ENCODE results near the gene UHRF1.

Gene UHRF1

GRCh38 chr19:4985551-4985991 lies 76.3 kb downstream of the UHRF1 start:
- DNase-seq (ENCODE audit: low read depth, low spot score): no peak
- H3K27ac ChIP-seq: no peak overlapping the region

GRCh38 chr19:4986056-4986455 lies 76.8 kb downstream of the UHRF1 start:
- H3K27ac ChIP-seq: no peak overlapping the region
- no peak for DNase-seq (ENCODE audit: low read depth, low spot score)

- no peak for DNase-seq (ENCODE audit: low read depth, low spot score)
- H3K27ac ChIP-seq: no peak overlapping the region
These were observed 77.2 kb downstream of the UHRF1 start for GRCh38 chr19:4986471-4986891.

- no peak overlapping the region for H3K27ac ChIP-seq
These were observed 78.0 kb downstream of the UHRF1 start for GRCh38 chr19:4987256-4987655.

GRCh38 chr19:4987692-4988370 lies 78.5 kb downstream of the UHRF1 start:
- H3K27ac ChIP-seq: no peak overlapping the region
- DNase-seq (ENCODE audit: low read depth, low spot score): no peak

More at GRCh38 chr19:4987256-4987655, 78.0 kb downstream of the UHRF1 start:
- DNase-seq (ENCODE audit: low read depth, low spot score): no peak

- DNase-seq (ENCODE audit: low read depth, low spot score): no peak
- no peak overlapping the region for H3K27ac ChIP-seq
These were observed 79.5 kb downstream of the UHRF1 start for GRCh38 chr19:4988770-4989251.

- DNase-seq (ENCODE audit: low read depth, low spot score): no peak
- H3K27ac ChIP-seq: no peak overlapping the region
These were observed 81.0 kb downstream of the UHRF1 start for GRCh38 chr19:4990306-4990705.

- no peak overlapping the region for H3K27ac ChIP-seq
- DNase-seq (ENCODE audit: low read depth, low spot score): no peak
These were observed 82.2 kb downstream of the UHRF1 start for GRCh38 chr19:4991538-4991937.

GRCh38 chr19:4991996-4992698 lies 82.8 kb downstream of the UHRF1 start:
- H3K27ac ChIP-seq: no peak overlapping the region
- no peak for DNase-seq (ENCODE audit: low read depth, low spot score)

GRCh38 chr19:4993683-4994082 lies 84.4 kb downstream of the UHRF1 start:
- no peak overlapping the region for H3K27ac ChIP-seq
- DNase-seq (ENCODE audit: low read depth, low spot score): no peak

GRCh38 chr19:4996701-4997100 lies 87.4 kb downstream of the UHRF1 start:
- no peak for DNase-seq (ENCODE audit: low read depth, low spot score)
- H3K27ac ChIP-seq: no peak overlapping the region

GRCh38 chr19:4997297-4997696 lies 88.0 kb downstream of the UHRF1 start:
- DNase-seq (ENCODE audit: low read depth, low spot score): no peak
- H3K27ac ChIP-seq: no peak overlapping the region

GRCh38 chr19:5000120-5000611 lies 90.9 kb downstream of the UHRF1 start:
- DNase-seq (ENCODE audit: low read depth, low spot score): no peak
- H3K27ac ChIP-seq: no peak overlapping the region

- DNase-seq (ENCODE audit: low read depth, low spot score): no peak
- H3K27ac ChIP-seq: peak overlapping the region; percentile 42
These were observed 92.3 kb downstream of the UHRF1 start for GRCh38 chr19:5001615-5002014.

- no peak for DNase-seq (ENCODE audit: low read depth, low spot score)
- peak overlapping the region; percentile 42 for H3K27ac ChIP-seq
These were observed 92.8 kb downstream of the UHRF1 start for GRCh38 chr19:5002143-5002542.

- no peak for DNase-seq (ENCODE audit: low read depth, low spot score)
- H3K27ac ChIP-seq: no peak overlapping the region
These were observed 94.5 kb downstream of the UHRF1 start for GRCh38 chr19:5003781-5004180.

- no peak overlapping the region for H3K27ac ChIP-seq
- no peak for DNase-seq (ENCODE audit: low read depth, low spot score)
These were observed 95.8 kb downstream of the UHRF1 start for GRCh38 chr19:5005096-5005495.

- no peak overlapping the region for H3K27ac ChIP-seq
- no peak for DNase-seq (ENCODE audit: low read depth, low spot score)
These were observed 96.9 kb downstream of the UHRF1 start for GRCh38 chr19:5006201-5006600.

- H3K27ac ChIP-seq: no peak overlapping the region
- no peak for DNase-seq (ENCODE audit: low read depth, low spot score)
These were observed 97.5 kb downstream of the UHRF1 start for GRCh38 chr19:5006821-5007220.
